IPS-18c (cell line): ENCODE data around the gene MEIS3.
"Not testable (repeated sequence)": the region's sequence is repeated elsewhere in the genome, so short reads cannot be mapped to it uniquely, and the experiment has no call there.

Experiments used
- H3K4me3 ChIP-seq: 2 replicates; pipeline ENCODE4 v1.7.0; 2013; ENCODE audit warnings: low read depth, mild to moderate bottlenecking, low read length, moderate library complexity; ENCODE audit not compliant: insufficient read depth
- H3K9me3 ChIP-seq: one replicate; pipeline ENCODE4 v1.6.1; 2013; ENCODE audit warnings: mild to moderate bottlenecking, low read length, moderate library complexity; ENCODE audit not compliant: control insufficient read depth, insufficient read depth

Gene MEIS3

DNA sequence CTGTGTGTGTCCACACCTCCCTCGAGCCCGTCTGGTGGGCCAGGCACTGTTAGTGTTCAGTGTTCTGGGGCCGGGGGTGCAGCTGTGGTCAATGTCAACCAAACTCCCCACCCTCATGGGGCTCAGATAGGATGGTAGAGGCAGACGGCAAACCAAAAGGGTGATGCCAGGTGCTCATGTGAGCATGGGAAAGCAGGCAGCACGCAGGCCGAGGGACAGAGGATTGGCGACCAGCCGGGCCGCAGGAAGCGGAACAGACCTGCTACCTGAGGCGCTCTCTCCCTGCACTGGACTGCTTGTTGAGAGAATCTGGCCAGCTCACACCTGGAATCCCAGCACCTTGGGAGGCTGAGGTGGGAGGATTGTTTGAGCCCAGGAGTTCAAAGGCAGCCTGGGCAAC, 41.1 kb downstream of the MEIS3 start:
- Histone ChIP-seq H3K4me3 (no peak overlapping the region), H3K9me3 (no peaks in the 10 kb centered on the region)

DNA sequence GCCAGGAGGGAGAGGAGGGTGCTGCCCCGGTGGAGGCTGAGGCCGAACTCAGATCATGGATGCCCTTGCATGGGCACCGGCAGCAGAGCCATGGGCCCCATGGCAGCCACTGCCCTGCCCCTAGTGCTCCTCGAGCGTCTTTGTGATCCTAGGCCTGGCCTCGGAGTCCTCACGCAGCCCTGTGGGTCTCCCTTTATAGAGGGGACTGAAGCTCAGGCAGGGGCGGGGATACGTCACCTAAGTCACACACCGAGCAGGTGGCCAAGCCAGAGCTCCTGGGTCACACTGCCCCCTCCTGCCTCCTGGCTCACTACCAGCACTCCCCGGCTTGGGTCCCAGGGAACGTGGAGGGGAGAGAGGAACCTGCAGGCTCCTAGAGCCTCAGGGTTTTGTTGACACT, 41.5 kb downstream of the MEIS3 start:
- H3K4me3 ChIP-seq: no peak overlapping the region
- no peaks in the 10 kb centered on the region for H3K9me3 ChIP-seq

DNA sequence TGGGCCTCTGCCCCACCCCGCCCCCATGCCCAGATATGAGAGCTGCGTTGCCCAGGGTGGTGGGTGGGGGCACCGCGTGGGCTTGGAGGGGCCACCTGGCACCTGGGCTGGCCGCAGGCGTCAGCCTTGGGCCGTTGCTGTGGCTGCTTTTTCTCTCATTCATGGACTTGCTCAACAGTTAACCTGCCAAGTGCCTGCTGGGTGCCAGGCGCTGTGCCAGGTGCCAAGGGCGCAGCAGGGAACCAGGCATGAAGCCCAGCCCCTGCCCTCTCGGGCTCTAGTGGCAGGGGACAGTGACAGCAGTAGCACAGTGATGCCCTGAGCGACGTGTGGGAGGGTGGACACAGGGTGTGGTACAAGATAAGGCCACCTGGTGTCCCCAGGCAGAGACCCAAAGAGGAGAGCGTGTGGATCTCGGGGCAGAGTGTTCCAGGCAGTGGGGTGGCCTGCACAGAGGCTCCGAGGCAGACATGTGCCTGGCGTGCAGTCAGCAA, 42.1 kb downstream of the MEIS3 start:
- Histone ChIP-seq H3K4me3 (no peak overlapping the region), H3K9me3 (no peaks in the 10 kb centered on the region)

DNA sequence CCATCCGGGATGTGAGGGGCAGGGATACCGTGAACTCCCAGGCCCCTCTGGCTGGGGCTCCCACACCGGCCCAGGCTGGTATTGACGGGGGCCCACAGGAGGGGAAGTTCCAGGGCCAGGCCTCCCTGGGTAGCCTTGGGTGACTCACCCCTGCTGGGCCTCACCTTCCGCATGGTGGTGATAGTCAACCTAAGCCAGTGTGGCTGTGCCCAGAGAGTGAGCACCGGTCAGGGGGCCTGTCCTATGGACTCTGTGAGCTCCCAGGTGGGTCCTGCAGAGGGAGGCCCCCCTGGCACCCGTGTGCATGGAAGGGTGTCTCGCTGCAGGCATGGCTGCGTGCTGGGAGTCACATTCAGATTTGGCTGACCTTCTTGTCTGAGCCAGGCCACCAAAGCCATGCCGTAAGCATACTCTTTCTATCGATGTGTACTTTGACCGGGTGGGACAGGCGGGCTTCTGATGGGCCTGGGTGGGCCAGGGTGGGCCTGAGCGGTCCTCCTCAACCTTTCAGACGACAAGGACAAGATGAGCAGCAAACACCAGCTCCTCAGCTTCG, 42.7 kb downstream of the MEIS3 start:
- Histone ChIP-seq H3K4me3 (no peak overlapping the region), H3K9me3 (no peaks in the 10 kb centered on the region)

DNA sequence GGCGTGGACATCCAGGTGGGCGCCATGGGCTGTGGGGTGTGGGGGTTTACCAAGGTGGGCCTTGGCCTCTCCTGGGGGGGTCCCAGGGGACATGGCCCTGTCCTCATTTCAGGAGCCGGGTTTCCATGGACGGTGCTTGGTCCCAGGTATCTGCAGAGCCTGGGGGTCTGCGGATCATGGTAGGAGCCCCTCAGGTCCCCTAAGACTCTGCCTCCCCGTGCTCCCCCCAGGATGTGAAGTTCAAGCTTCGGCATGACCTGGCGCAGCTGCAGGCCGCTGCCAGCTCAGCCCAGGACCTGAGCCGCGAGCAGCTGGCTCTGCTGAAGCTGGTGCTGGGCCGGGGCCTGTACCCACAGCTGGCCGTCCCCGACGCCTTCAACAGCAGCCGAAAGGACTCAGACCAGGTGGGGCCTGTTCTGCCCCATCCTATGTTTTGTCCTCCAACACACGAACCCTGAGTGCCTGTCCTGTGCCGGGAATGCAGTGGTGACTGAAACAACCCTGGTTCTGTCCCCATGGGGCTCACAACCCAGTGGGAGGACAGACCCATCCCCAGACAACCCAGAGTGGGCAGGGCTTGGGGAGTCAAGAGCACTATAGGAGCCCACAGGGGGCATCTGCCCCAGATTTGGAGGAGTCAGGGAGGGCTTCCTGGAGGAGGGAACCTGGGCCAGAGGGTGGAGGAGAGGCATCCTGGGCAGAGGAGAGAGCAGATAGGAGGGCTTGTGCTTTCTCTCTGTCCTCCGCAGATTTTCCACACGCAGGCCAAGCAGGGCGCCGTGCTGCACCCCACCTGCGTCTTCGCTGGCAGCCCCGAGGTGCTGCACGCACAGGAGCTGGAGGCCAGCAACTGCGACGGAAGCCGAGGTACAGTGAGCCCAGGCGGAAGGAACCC, 43.4 kb downstream of the MEIS3 start:
- H3K4me3 ChIP-seq: no peak overlapping the region
- no peaks in the 10 kb centered on the region for H3K9me3 ChIP-seq

DNA sequence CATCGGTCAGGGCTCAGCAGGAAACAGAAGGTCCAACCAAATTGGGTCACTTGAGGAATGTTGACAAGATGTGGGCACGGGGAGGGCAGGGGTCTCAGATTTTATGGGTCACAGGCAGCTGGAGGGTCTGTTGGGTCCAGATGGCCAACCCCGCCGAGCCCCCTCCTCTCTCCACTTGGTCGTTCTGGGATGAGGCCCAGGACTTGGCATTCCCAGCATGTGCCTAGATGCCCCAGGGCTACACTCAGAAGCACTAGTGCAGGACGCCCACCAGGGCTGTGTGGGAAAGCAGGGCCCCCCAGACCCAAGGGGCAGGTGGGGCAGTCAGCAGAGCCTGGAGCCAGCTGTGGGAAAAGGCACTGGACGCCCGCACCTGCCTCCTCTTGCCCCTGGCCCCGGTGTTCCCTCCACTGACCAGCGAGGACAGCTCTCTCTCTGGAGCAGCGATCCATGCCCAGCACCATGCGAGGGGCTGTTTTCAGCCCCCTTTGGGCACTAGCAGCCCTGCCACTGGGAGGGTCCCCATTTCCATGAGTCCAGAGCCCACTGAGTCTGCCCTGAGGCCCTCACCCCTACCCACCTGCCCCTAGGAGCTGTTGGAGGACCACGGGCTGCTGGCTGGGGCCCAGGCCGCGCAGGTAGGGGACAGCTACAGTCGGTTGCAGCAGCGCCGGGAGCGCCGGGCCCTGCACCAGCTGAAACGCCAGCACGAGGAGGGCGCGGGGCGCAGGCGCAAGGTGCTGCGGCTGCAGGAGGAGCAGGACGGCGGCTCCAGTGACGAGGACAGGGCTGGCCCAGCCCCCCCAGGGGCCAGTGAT, 44.2 kb downstream of the MEIS3 start:
- Histone ChIP-seq H3K4me3 (no peak overlapping the region), H3K9me3 (no peaks in the 10 kb centered on the region)

DNA sequence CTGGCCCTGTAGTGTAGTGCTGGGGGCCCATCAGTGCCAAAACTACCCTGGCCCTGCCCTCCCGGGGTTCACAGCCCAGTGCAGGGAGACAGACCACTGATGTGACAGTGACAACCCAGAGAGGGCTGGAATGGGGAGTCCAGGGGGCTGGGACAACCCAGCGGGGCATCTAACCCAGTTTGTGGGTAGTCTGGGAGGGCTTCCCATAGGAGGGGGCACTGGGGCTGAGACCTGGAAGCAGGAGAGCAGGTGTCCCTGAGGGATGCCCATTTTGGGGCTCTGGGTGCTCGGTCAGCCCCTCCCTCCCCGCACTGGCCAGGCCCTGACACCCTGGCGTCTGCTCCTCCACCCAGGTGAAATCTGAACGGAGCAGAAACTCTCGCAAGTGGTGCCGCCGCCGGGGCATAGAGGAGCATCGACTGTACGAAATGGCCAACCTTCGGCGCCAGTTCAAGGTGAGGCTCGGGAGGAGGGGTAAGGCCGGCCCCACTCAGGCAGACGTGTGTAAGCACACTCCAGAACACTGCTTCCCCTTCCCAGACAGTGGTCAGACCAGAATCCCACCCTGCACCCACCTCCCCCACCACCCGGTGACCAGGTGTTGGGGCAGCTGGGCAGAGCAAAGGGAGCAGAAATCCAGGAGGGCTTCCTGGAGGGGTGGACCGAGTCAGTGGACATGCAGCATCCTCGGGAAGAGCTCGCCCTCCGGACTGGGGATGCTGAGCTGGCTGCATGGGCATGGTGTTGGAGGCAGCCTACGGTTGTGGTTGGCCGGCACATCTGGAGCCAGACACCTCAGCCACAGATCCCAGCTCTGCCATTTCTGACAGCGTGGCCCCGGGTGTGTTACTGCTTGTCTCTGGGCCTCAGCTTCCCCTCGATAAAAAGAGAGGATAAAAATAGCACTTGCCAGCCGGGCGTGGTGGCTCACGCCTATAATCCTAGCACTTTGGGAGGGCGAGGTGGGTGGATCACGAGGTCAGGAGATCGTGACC, 45.8 kb downstream of the MEIS3 start:
- no peak overlapping the region for H3K4me3 ChIP-seq
- H3K9me3 ChIP-seq: no peaks in the 10 kb centered on the region

DNA sequence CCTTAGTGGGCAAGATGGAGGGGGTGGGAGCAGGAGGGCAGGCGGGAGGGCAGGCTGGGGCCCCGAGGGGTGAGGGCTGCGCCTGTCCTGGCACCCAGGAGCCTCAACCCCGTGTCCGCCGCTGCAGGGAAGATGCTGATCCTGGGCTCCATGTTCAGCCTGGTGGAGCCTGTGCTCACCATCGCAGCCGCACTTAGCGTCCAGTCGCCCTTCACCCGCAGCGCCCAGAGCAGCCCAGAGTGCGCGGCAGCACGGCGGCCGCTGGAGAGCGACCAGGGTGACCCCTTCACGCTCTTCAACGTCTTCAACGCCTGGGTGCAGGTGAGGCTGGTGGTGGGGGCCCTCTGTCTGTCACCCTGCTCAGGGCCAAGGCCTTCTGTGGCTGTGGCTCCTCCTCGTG, 46.7 kb downstream of the MEIS3 start:
- H3K9me3 ChIP-seq: no peaks in the 10 kb centered on the region
- H3K4me3 ChIP-seq: no peak overlapping the region

DNA sequence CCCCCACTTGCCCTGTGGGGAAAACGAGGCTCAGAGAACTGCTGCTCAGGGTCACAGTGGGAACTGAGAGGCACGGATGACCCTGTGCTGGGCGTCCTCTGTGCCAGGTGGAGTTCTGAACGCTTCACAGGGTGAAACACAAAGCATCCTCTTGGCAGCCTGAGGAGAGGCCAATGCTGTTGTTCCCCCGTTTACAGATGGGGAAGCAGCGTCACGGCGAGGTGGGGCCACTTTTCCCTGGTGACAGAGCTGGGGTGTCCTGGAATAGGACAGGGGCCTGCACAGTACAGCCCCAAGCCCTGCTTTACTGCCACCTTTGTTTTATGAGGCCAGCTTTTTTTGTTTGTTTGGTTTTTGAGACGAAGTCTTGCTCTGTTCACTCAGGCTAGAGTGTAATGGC, 48.1 kb downstream of the MEIS3 start:
- Histone ChIP-seq H3K9me3 (no peaks in the 10 kb centered on the region), H3K4me3 (no peak overlapping the region)

DNA sequence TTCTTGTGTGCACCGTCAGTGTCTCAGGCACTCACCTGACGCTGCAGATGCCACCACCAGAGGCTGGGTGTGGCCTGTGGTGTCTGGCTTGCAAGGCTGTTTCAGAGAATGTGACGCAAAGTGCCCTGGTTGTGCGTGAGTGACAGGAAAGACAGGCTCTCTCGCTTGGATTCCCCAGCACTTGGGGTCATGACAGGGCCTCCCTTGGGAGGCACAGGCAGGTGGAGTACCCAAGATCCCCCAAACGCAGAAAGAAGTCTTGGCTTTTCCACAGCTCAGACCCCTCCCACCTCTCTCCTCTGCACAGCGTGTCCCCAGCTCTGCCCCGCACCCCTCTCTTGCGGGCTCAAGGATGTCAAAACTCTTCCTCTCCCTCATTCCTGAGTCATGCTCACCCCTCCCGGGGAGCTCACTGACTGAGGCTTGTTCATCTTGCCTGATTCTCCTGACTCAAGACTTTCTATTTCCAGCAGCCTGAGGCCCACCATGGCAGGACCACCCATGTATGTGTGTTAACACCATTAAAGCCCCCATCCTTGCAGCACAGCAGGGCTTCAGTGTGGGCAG, 49.2 kb downstream of the MEIS3 start:
- no peaks in the 10 kb centered on the region for H3K9me3 ChIP-seq
- no peak overlapping the region for H3K4me3 ChIP-seq

DNA sequence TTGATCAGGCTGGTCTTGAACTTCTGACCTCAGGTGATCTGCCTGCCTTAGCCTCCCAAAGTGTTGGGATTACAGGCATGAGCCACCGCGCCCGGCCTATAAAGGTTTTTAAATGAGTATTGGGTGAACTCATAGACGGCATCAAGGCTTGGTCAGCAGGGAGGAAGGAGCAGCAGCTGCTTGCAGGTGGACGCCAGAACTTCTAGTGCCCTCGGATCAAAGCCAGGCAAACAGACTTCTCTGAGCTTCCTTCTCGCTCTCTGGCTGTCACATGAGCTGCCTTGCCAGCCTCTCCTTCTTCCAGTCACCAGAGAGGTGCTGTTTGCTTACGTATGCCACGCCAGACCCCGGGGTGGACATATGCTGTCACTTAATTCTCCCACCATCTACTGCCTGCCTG, 53.9 kb downstream of the MEIS3 start:
- not testable (repeated sequence) for H3K4me3 ChIP-seq

DNA sequence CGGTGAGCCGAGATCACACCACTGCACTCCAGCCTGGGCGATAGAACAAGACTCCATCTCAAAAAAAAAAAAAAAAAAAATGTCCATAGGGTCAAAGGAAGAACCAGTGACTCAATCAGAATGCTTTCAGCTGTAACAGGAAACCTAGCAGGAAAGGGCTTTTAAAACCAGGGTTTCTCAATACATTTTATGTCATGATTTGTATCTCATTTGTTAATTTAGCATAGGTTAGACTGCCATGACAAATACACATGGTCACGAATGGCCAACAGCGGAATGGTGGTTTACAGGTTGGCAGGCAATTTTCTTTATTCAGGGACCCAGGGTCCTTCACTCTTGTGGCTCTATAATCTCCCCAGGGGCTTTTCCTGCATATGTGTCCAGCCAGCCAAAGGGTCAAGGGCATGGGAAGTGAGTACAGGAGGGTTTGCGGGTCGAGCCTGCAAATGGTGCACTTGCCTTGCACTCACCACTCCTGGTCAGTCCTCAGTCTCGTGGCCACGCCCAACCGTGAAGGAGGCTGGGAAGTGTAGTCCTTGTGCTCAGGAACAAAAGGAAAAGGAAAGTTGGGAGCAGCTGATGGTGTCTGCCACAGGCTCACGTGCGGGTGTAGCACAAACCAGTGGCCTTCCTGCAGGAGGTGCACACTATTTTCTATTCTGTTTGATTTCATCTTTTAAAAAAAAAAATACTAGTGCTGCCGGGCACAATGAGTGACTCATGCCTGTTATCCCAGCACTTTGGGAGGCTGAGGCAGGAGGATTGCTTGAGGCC, 55.4 kb downstream of the MEIS3 start:
- Histone ChIP-seq H3K4me3 (no peak overlapping the region), H3K9me3 (no peaks in the 10 kb centered on the region)

More for the DNA sequence above, 53.9 kb downstream of the MEIS3 start:
- H3K9me3 ChIP-seq: not testable (repeated sequence)

DNA sequence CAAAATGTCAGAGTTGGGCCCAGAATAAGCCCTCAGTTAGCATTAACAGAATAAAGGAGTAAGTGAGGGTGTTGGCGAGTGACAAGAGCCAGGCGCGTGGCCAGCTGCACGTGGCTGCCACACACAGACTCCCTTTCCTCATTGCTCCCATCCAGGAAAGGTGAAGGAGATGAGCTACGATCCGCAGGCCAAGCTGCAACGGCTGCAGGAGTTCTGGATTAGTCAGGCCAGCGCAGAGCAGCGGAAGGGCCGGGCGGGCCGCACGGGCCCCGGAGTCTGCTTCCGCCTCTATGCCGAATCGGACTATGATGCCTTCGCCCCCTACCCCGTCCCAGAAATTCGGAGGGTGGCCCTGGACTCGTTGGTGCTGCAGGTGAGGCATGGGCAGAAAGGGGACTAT, 57.0 kb downstream of the MEIS3 start:
- no peak overlapping the region for H3K4me3 ChIP-seq
- H3K9me3 ChIP-seq: no peaks in the 10 kb centered on the region

DNA sequence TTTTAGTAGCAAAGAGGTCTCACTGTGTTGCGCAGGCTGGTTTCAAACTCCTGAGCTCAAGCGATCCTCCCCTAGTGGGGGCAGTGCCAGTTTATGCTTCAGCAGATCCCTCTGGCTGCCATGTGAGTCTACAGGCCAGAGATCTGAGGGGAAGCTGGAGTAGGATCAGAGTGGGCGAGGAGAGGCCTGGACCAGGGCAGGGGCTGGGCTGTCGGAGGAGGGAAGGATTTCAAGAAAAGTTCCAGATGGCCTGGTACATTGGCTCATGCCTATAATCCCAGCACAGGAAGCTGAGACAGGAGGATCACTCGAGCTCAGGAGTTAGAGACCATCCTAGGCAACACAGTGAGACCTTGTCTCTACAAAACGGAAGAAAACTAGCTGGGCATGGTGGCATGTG, 60.4 kb downstream of the MEIS3 start:
- H3K4me3 ChIP-seq: no peak overlapping the region

DNA sequence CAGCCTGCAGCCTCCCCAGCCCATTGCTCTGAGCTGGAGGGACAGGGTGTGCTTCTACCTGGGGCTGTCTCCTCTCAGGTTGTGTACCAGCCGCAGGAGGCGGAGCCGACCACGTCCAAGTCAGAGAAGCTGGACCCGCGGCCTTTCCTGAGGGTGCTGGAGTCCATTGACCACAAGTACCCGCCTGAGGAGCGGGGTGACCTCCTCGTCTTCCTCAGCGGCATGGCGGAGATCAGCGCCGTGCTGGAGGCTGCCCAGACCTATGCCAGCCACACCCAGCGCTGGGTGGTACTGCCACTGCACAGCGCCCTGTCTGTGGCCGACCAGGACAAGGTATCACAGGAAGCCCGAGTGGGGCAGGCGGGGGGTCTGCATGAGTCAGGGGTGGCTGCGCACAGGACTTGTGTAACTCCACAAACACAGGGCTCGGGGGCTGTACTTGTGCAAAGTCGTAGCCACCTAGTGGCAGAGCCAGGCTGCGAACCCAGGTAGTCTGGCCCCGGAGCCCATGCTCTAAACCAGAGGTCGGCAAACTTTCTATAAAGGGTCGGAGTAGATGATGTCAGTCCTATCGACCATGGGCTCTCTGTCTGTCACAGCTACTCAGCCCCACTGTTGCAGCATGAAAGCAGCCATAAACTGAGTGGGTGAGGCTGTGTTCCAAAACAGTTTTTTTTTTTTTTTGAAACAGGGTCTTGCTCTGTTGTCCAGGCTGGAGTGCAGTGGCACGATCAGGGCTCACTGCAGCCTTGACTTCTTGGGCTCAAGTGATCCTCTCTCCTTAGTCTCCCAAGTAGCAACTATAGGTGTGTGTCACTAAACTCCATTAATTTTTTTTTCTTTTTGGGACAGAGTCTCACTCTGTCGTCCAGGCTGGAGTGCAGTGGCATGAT, 61.3 kb downstream of the MEIS3 start:
- no peak overlapping the region for H3K4me3 ChIP-seq
- no peaks in the 10 kb centered on the region for H3K9me3 ChIP-seq

More for the DNA sequence above, 60.4 kb downstream of the MEIS3 start:
- no peaks in the 10 kb centered on the region for H3K9me3 ChIP-seq
